Measurements from ENCODE around the gene ITLN2. TPM values are rescaled to one million over a fixed set of nuclear protein-coding genes. Genes with fewer than 3 reads are reported as not detected.
A peak's percentile ranks its signal among the peaks of the same experiment; 100 is the strongest.
"Not testable (repeated sequence)": the region's sequence is repeated elsewhere in the genome, so short reads cannot be mapped to it uniquely, and the experiment has no call there.

Gene ITLN2
- total RNA-seq, 3 donors from 2014 or later = not detected

- no peak overlapping the region for H3K4me3 ChIP-seq
- TF ChIP-seq CTCF (IDR thresholded peaks at IDR 0.05) = no peak
- H3K9me3 ChIP-seq = no peaks in the 10 kb centered on the region
- intact Hi-C loops (cut with DNase I, micrococcal nuclease) = no loop called here
- H3K4me1 ChIP-seq (ENCODE audit: low read depth) = no peaks in the 10 kb centered on the region
- DNase-seq (no peak), ATAC-seq (no peak)
- H3K36me3 ChIP-seq (ENCODE audit: low read depth) = no peaks in the 10 kb centered on the region
Measured at GRCh38 chr1:160945079-160945478, 9.5 kb downstream of the ITLN2 start.

- no peaks in the 10 kb centered on the region for H3K36me3 ChIP-seq (ENCODE audit: low read depth)
- ATAC-seq (peak; percentile 52), DNase-seq (no peak)
- no peak overlapping the region for H3K4me3 ChIP-seq
- intact Hi-C loops (cut with DNase I, micrococcal nuclease) = no loop called here
- no peaks in the 10 kb centered on the region for H3K9me3 ChIP-seq
- TF ChIP-seq CTCF (IDR thresholded peaks at IDR 0.05) = no peak
- H3K4me1 ChIP-seq (ENCODE audit: low read depth) = no peaks in the 10 kb centered on the region
Measured at GRCh38 chr1:160942926-160943325, 11.7 kb downstream of the ITLN2 start.

- ATAC-seq; H3K4me3 ChIP-seq; H3K4me1 ChIP-seq (ENCODE audit: low read depth); H3K9me3 ChIP-seq; intact Hi-C loops (cut with DNase I, micrococcal nuclease); H3K36me3 ChIP-seq (ENCODE audit: low read depth); DNase-seq: not testable (repeated sequence)
Measured at GRCh38 chr1:160936666-160937065, 17.9 kb downstream of the ITLN2 start.

GRCh38 chr1:160935527-160936258, 18.9 kb downstream of the ITLN2 start:
- H3K36me3 ChIP-seq (ENCODE audit: low read depth) = no peaks in the 10 kb centered on the region
- ATAC-seq = no peak

GRCh38 chr1:160933305-160933704, 21.3 kb downstream of the ITLN2 start:
- intact Hi-C loops (cut with DNase I, micrococcal nuclease); ATAC-seq; H3K9me3 ChIP-seq: not testable (repeated sequence)

More at GRCh38 chr1:160935527-160936258, 18.9 kb downstream of the ITLN2 start:
- no peak for TF ChIP-seq CTCF (IDR thresholded peaks at IDR 0.05)
- H3K9me3 ChIP-seq = no peaks in the 10 kb centered on the region
- H3K4me3 ChIP-seq = no peak overlapping the region
- intact Hi-C loops (cut with DNase I, micrococcal nuclease) = no loop called here
- DNase-seq = no peak
- H3K4me1 ChIP-seq (ENCODE audit: low read depth) = no peaks in the 10 kb centered on the region

GRCh38 chr1:160925652-160926244, 28.9 kb downstream of the ITLN2 start:
- Histone ChIP-seq H3K4me3 (no peak overlapping the region), H3K9me3 (peaks cover 14% of the 10 kb centered on the region), H3K36me3 (ENCODE audit: low read depth) (no peaks in the 10 kb centered on the region), H3K4me1 (ENCODE audit: low read depth) (no peaks in the 10 kb centered on the region)
- no peak for DNase-seq
- no peak for ATAC-seq
- no peak for TF ChIP-seq CTCF (IDR thresholded peaks at IDR 0.05)
- intact Hi-C loops (cut with DNase I, micrococcal nuclease) = no loop called here

More at GRCh38 chr1:160933305-160933704, 21.3 kb downstream of the ITLN2 start:
- H3K4me3 ChIP-seq; H3K36me3 ChIP-seq (ENCODE audit: low read depth); DNase-seq; H3K4me1 ChIP-seq (ENCODE audit: low read depth): not testable (repeated sequence)

All from mucosa of descending colon (tissue), 3 donors.